Osteoblast (primary cell): ENCODE results near the gene PLEKHG4. TPM values are rescaled to one million over a fixed set of nuclear protein-coding genes. Genes with fewer than 3 reads are reported as not detected.
A peak's percentile ranks its signal among the peaks of the same experiment; 100 is the strongest.

Source experiments
- DNase-seq: peaks from one replicate; pipeline ENCODE4 v3.0.0; 2011; ENCODE audit warnings: low spot score, mixed read lengths; ENCODE audit not compliant: insufficient read length; ENCODE audit errors: missing footprints
- H2AFZ ChIP-seq: 2 replicates; pipeline ENCODE4 v1.6.0; 2011; ENCODE audit warnings: mild to moderate bottlenecking, low read length
- H3K27ac ChIP-seq: 2 replicates; pipeline ENCODE4 v1.5.1; 2011; ENCODE audit warnings: mild to moderate bottlenecking, low read depth, low read length, moderate library complexity
- H3K27me3 ChIP-seq: 2 replicates; pipeline ENCODE4 v1.6.0; 2012; ENCODE audit warnings: mild to moderate bottlenecking, control low read depth, inconsistent platforms, low read length, moderate library complexity; ENCODE audit not compliant: insufficient read depth
- H3K36me3 ChIP-seq: 2 replicates; pipeline ENCODE4 v1.5.1; 2011; ENCODE audit warnings: mild to moderate bottlenecking, low read length, control low read depth, moderate library complexity; ENCODE audit not compliant: insufficient read depth
- H3K4me1 ChIP-seq: 2 replicates; pipeline ENCODE4 v1.5.1; 2011; ENCODE audit warnings: mild to moderate bottlenecking, low read length, control low read depth, moderate library complexity; ENCODE audit not compliant: insufficient read depth
- H3K4me2 ChIP-seq: 2 replicates; pipeline ENCODE4 v1.6.0; 2011; ENCODE audit warnings: mild to moderate bottlenecking, low read length; ENCODE audit not compliant: insufficient read depth
- H3K4me3 ChIP-seq: fragments of 200-600 bp; sonication (generic); 3 replicates; pipeline ENCODE4 v1.5.1; 2012; ENCODE audit warnings: mild to moderate bottlenecking, low read length, inconsistent platforms; ENCODE audit not compliant: insufficient read depth
- H3K79me2 ChIP-seq: 2 replicates; pipeline ENCODE4 v1.6.0; 2012; ENCODE audit warnings: mild to moderate bottlenecking, low read length, control low read depth, inconsistent platforms; ENCODE audit not compliant: insufficient read depth
- H3K9me3 ChIP-seq: 2 replicates; pipeline ENCODE4 v1.5.1; 2011; ENCODE audit warnings: low read depth, low read length, control low read depth
- H4K20me1 ChIP-seq: 2 replicates; pipeline ENCODE4 v1.6.0; 2012; ENCODE audit warnings: mild to moderate bottlenecking, low read length, control low read depth; ENCODE audit not compliant: insufficient read depth
- total RNA-seq: library from RNA; depleted of rRNA; stranded (reverse); fragments of >200 nt; gene quantifications from 2 replicates; pipeline ENCODE4 v1.2.3, GENCODE V29; 2012
- TF ChIP-seq, protein P1 (sequence below): IDR thresholded peaks from 2 replicates; pipeline ENCODE4 v1.5.1; 2011; ENCODE audit warnings: mild to moderate bottlenecking, low read depth, low read length, moderate library complexity; ENCODE audit errors: extremely low read depth

The PLEKHG4 gene
- total RNA-seq, 1 donor, result 41.6 TPM

DNA sequence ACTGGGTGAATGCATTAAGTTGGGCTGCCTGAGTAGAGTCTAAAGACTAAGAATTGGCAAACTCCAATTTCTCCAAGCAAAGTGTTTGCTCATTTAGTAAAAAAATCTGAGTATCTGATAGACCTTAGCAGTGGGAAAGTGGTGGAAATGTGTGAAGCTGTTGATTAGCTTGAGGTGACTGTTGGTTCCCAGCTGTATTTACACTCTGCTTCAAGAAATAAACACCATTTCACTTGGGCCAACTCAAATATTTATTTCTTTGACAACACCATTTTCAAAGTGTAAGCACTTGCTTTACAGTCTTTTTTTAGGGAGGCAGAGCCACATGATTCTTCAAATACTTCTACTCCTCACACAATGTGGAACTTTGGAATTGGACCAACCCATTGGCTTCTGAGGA lies 38.5 kb downstream of the PLEKHG4 start:
- TF ChIP-seq, protein P1, sequence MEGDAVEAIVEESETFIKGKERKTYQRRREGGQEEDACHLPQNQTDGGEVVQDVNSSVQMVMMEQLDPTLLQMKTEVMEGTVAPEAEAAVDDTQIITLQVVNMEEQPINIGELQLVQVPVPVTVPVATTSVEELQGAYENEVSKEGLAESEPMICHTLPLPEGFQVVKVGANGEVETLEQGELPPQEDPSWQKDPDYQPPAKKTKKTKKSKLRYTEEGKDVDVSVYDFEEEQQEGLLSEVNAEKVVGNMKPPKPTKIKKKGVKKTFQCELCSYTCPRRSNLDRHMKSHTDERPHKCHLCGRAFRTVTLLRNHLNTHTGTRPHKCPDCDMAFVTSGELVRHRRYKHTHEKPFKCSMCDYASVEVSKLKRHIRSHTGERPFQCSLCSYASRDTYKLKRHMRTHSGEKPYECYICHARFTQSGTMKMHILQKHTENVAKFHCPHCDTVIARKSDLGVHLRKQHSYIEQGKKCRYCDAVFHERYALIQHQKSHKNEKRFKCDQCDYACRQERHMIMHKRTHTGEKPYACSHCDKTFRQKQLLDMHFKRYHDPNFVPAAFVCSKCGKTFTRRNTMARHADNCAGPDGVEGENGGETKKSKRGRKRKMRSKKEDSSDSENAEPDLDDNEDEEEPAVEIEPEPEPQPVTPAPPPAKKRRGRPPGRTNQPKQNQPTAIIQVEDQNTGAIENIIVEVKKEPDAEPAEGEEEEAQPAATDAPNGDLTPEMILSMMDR, result no peak
- Histone ChIP-seq H3K4me1 (peaks cover under 1% of the 10 kb centered on the region), H2AFZ (no peak overlapping the region), H3K36me3 (no peaks in the 10 kb centered on the region), H4K20me1 (no peaks in the 10 kb centered on the region), H3K4me2 (no peak overlapping the region), H3K27ac (no peak overlapping the region), H3K79me2 (no peaks in the 10 kb centered on the region), H3K4me3 (no peak overlapping the region), H3K27me3 (peaks cover 11% of the 10 kb centered on the region), H3K9me3 (no peaks in the 10 kb centered on the region)
- peak; percentile 34 for DNase-seq

DNA sequence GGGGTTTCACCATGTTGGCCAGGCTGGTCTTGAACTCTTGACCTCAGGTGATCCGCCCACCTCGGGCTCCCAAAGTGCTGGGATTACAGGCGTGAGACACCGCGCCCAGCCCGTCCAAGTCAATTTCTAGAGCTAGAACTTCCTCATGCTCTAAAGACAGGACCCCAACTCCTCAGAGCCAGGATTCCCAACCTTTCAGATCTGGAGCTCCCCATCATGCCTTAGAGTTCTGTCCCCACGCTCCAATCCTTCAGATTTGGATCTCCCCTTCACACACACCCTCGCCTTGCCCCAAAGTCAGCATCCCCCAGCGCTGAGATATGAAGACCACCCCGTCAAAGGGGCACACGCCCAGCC lies 46.8 kb downstream of the PLEKHG4 start:
- no peaks in the 10 kb centered on the region for H3K36me3 ChIP-seq
- no peaks in the 10 kb centered on the region for H3K79me2 ChIP-seq
- H2AFZ ChIP-seq, result peak overlapping the region; percentile 92
- no peaks in the 10 kb centered on the region for H4K20me1 ChIP-seq
- H3K4me3 ChIP-seq, result peak overlapping the region; percentile 71
- H3K4me1 ChIP-seq, result peaks cover 11% of the 10 kb centered on the region
- H3K27ac ChIP-seq, result no peak overlapping the region
- peaks cover 25% of the 10 kb centered on the region for H3K27me3 ChIP-seq
- TF ChIP-seq, protein P1, result no peak
- DNase-seq, result peak; percentile 77
- no peaks in the 10 kb centered on the region for H3K9me3 ChIP-seq
- peak overlapping the region; percentile 88 for H3K4me2 ChIP-seq

DNA sequence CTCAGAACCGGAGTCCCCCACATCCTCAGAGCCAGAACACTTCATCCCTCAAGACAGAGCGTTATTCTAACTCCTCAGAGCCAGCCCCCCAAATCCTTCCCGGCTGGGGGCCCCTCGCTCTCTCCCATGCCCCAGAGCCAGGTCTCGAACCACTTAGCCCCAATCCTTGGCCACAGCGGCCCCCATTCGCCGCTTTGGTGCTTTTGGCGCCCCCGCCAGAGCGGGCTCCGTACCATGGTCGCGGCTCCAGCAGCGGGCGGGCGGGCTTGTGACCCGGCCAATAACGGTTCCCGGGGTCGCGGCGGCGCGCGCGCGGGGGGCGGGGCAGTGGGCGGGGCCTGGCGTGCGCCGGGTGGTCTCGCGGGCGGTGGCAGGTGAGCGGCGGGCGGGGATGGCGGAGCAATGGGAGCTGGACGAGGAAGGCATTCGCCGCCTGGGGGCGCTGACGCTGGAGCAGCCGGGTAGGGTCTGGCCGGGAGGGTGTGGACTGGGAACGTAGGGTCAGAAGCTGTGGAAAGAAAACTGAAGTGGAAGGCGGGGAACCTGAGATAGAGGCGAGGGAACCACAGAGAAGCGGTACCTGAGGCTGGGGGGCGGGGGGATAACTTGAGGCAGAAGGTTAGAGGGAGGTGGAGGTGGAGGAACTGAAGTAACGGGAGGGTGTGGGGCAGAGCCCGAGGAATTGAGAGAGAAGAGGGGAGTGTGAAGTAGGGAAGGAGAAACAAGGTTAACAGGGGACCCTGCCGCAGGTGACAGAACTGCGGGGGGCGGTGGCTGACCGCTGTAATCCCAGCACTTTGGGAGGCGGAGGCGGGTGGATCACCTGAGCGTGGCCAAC lies 47.4 kb downstream of the PLEKHG4 start, which contains the start of the genes KCTD19 and LRRC36:
TSS of gene KCTD19 (minus strand) at position 270 of the 838 bp plus-strand sequence. CDS start at position 236, 34 bp downstream.
TSS of gene LRRC36 (plus strand) at position 344 of the 838 bp plus-strand sequence. CDS start at position 392, 48 bp downstream.
- Histone ChIP-seq H3K4me1 (peaks cover 11% of the 10 kb centered on the region), H3K4me2 (peak within 1 kb of the TSS; percentile 88), H3K36me3 (no peaks in the 10 kb centered on the region), H3K4me3 (peak within 1 kb of the TSS; percentile 71), H2AFZ (peak within 1 kb of the TSS; percentile 92), H3K79me2 (no peaks in the 10 kb centered on the region), H3K9me3 (no peaks in the 10 kb centered on the region), H4K20me1 (no peaks in the 10 kb centered on the region), H3K27ac (no peak within 1 kb of the TSS), H3K27me3 (peaks cover 23% of the 10 kb centered on the region)
- TF ChIP-seq, protein P1, result peak; percentile 35
- peak; percentile 93 for DNase-seq

DNA sequence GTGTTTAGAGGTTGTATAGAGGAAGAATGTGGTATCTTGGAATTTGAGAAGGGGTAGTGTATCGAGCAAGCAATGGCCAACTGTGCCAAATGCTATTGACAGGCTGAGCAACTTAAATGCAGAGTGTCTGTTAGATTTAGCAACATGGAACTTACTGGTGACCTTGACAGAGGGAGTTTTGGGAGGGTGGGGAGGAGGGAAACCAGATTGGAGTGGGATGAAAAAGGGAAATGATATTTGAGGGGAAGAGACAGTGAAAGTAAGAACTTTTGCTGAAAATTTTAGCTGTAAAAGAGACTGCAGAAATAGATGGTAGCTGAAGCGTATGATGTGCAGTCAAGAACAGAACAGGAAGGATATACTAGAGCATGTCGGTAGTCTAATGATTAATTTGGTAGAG lies 48.4 kb downstream of the PLEKHG4 start:
- TF ChIP-seq, protein P1, result no peak
- no peak overlapping the region for H3K27ac ChIP-seq
- H3K4me2 ChIP-seq, result no peak overlapping the region
- no peaks in the 10 kb centered on the region for H3K9me3 ChIP-seq
- H3K79me2 ChIP-seq, result no peaks in the 10 kb centered on the region
- no peak overlapping the region for H3K4me3 ChIP-seq
- no peak overlapping the region for H2AFZ ChIP-seq
- H3K27me3 ChIP-seq, result peaks cover 18% of the 10 kb centered on the region
- H3K36me3 ChIP-seq, result no peaks in the 10 kb centered on the region
- no peaks in the 10 kb centered on the region for H4K20me1 ChIP-seq
- no peak for DNase-seq
- peaks cover 11% of the 10 kb centered on the region for H3K4me1 ChIP-seq
